Tibial nerve (tissue), 4 donors: ENCODE results near the gene DENND6A. TPM values are rescaled to one million over a fixed set of nuclear protein-coding genes. Genes with fewer than 3 reads are reported as not detected.

Experiments
- DNase-seq, 2 donors: peaks; one replicate each; pipeline ENCODE4 v3.0.0-alpha.2; 2019; ENCODE audit warnings: low spot score in 2 of 2
- H3K27ac ChIP-seq, 4 donors: fragments of 200-600 bp; sonication (generic) in 3 of 4; one replicate each; pipeline ENCODE4 v1.5.1; 2017 to 2019; ENCODE audit warnings: mild to moderate bottlenecking in 1 of 4
- H3K27me3 ChIP-seq, 2 donors: fragments of 200-600 bp; sonication (generic) in 1 of 2; one replicate each; pipeline versions ENCODE4 v1.5.1 to v1.6.0; 2017 to 2019
- H3K36me3 ChIP-seq, 3 donors: fragments of 200-600 bp; sonication (generic); one replicate each; pipeline ENCODE4 v1.5.1; 2018 to 2019
- H3K4me1 ChIP-seq, 4 donors: fragments of 200-600 bp; sonication (generic) in 3 of 4; one replicate each; pipeline ENCODE4 v1.5.1; 2017 to 2019
- H3K4me3 ChIP-seq, 4 donors: fragments of 200-600 bp; sonication (generic) in 3 of 4; one replicate each; pipeline ENCODE4 v1.5.1; 2017 to 2019; ENCODE audit warnings: mild to moderate bottlenecking in 1 of 4, moderate library complexity in 1 of 4
- H3K9me3 ChIP-seq, 4 donors: fragments of 200-600 bp; sonication (generic) in 3 of 4; one replicate each; pipeline ENCODE4 v1.5.1; 2017 to 2019
- EP300 ChIP-seq, 2 donors: sonication (generic); formaldehyde crosslinking; IDR thresholded peaks; one replicate each; pipeline ENCODE4 v1.6.1; 2017; ENCODE audit warnings: antibody characterized with exemption in 2 of 2, mild to moderate bottlenecking in 1 of 2
- POLR2A ChIP-seq, 2 donors: fragments of 450-650 bp; IDR thresholded peaks; one replicate each; pipeline ENCODE4 v1.6.1; 2017; ENCODE audit warnings: antibody characterized with exemption in 2 of 2, mild to moderate bottlenecking in 2 of 2, moderate library complexity in 2 of 2
- WGBS, 2 donors: methylation state at CpG; one replicate each; pipeline ENCODE4 v1.1.5; 2018; 5-methylcytosine and 5-hydroxymethylcytosine counted together
- small RNA-seq: library from RNA; depleted of rRNA; stranded (forward); fragments of <200 nt; gene quantifications from one replicate; pipeline ENCODE3, GENCODE V24; 2016
- total RNA-seq, 4 donors: library from RNA; depleted of rRNA; stranded (reverse); fragments of >200 nt; gene quantifications; one replicate each; pipeline ENCODE4 v1.1.0, GENCODE V29; 2016
- TF ChIP-seq, protein P1 (sequence below), 5 experiments: fragments of 200-600 bp in 3 of 5; fragments of 450-650 bp in 2 of 5; sonication (generic) in 3 of 5; IDR thresholded peaks; one replicate each; pipeline ENCODE4 v1.5.1; 2016 to 2019; ENCODE audit warnings: antibody characterized with exemption in 5 of 5, mild to moderate bottlenecking in 3 of 5, moderate library complexity in 2 of 5

Gene DENND6A
- total RNA-seq, 4 donors from 2014 or later, result 48.0 to 88.1 (median 51.9) TPM

- peaks cover 0 to 27% (median 0%) of the 10 kb centered on the region in 3 donors for H3K36me3 ChIP-seq
- H3K9me3 ChIP-seq, result no peaks in the 10 kb centered on the region
- no peak for DNase-seq
- no peaks in the 10 kb centered on the region for H3K27me3 ChIP-seq
- TF ChIP-seq, protein P1, sequence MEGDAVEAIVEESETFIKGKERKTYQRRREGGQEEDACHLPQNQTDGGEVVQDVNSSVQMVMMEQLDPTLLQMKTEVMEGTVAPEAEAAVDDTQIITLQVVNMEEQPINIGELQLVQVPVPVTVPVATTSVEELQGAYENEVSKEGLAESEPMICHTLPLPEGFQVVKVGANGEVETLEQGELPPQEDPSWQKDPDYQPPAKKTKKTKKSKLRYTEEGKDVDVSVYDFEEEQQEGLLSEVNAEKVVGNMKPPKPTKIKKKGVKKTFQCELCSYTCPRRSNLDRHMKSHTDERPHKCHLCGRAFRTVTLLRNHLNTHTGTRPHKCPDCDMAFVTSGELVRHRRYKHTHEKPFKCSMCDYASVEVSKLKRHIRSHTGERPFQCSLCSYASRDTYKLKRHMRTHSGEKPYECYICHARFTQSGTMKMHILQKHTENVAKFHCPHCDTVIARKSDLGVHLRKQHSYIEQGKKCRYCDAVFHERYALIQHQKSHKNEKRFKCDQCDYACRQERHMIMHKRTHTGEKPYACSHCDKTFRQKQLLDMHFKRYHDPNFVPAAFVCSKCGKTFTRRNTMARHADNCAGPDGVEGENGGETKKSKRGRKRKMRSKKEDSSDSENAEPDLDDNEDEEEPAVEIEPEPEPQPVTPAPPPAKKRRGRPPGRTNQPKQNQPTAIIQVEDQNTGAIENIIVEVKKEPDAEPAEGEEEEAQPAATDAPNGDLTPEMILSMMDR (IDR thresholded peaks at IDR 0.05), result no peak
- TF ChIP-seq EP300 (IDR thresholded peaks at IDR 0.05) (no peak), POLR2A (IDR thresholded peaks at IDR 0.05) (no peak)
- no peak overlapping the region for H3K27ac ChIP-seq
- no peak overlapping the region for H3K4me3 ChIP-seq
- WGBS, 2 donors, result 82 to 84% methylated on average over 2 of the region's 2 CpGs
- peaks cover 0 to 55% (median 2%) of the 10 kb centered on the region in 4 donors for H3K4me1 ChIP-seq
These were observed 109.3 kb downstream of the DENND6A start for GRCh38 chr3:57583544-57583943.

DNA sequence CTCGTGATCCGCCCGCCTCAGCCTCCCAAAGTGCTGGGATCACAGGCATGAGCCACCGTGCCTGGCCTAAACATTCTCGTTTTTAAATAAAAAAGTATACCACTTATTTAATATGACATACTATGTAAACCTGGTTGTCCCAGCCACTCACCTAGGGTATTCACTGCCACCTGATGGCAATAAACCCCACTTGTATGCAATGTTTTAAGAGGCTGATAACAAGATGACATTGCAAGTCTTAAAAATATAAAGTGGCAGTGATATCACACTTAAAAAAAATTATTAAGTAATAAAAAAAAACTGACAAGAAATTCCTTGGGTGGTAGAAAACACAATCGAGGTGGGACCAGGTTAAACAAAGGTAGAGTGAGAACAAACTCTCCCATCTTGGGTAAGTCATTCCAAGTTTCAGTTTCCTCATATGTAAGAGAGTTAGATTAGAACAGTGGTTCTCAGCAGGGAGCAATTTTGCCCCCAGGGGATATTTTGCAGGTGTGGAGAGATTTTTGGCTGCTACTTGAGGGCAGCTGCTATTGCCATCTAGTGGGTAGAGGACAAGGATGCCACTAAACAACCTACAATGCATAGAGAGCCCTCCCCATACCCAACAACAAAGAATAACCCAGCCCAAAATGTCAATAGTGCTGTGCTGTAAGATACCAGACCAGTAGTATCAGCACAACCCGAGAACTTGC, 110.3 kb downstream of the DENND6A start:
- Histone ChIP-seq H3K27me3 (no peaks in the 10 kb centered on the region), H3K4me3 (no peak overlapping the region), H3K4me1 (peaks cover 0 to 54% (median under 1%) of the 10 kb centered on the region in 4 donors), H3K9me3 (no peaks in the 10 kb centered on the region), H3K27ac (no peak overlapping the region), H3K36me3 (peaks cover 0 to 37% (median 0%) of the 10 kb centered on the region in 3 donors)
- no peak for DNase-seq
- TF ChIP-seq EP300 (IDR thresholded peaks at IDR 0.05) (no peak), POLR2A (IDR thresholded peaks at IDR 0.05) (no peak)
- TF ChIP-seq, protein P1 (IDR thresholded peaks at IDR 0.05), result no peak
- 90 to 98% methylated on average over 7 of the region's 7 CpGs for WGBS, 2 donors

- no peak for DNase-seq
- 91% methylated on average over 9 of the region's 9 CpGs for WGBS, 2 donors
- H3K27ac ChIP-seq, result no peak overlapping the region
- H3K27me3 ChIP-seq, result no peaks in the 10 kb centered on the region
- TF ChIP-seq, protein P1 (IDR thresholded peaks at IDR 0.05), result no peak
- no peak for TF ChIP-seq POLR2A (IDR thresholded peaks at IDR 0.05)
- TF ChIP-seq EP300 (IDR thresholded peaks at IDR 0.05), result no peak
- no peaks in the 10 kb centered on the region for H3K9me3 ChIP-seq
- H3K36me3 ChIP-seq, result peaks cover 2 to 62% (median 17%) of the 10 kb centered on the region in 3 donors
- H3K4me3 ChIP-seq, result no peak overlapping the region
- H3K4me1 ChIP-seq, result peaks cover 0 to 37% (median 9%) of the 10 kb centered on the region in 4 donors
These were observed 115.1 kb downstream of the DENND6A start for GRCh38 chr3:57577801-57578200.

DNA sequence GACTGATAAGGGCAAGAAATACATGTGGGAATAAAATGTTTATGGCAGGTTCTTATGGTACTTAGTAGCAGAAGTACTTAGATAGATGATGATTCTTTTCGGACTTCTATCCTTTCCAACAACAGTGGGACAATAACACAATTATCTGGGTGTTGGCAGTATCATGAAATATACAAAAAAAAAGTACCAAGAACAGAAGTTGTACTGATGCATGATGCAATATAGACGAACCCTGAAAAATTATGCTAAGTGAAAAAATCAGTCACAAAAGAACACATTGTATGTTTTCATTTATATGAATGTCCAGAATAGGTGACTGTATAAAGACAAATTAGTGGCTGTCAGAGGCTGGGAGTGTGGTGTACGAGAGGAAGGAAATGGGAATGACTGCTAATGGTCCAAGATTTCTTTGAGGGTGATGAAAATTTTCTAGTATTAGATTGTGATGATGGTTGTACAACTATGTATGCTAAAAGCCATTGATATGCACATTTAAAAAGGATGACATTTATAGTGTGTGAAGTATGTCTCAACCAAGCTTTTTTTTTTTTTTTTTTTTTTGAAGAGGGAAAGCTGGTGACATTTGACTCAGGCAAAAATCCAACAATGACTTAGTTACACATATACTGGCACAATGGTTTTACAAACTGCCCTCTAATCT, 116.8 kb downstream of the DENND6A start:
- H3K27me3 ChIP-seq, result no peaks in the 10 kb centered on the region
- DNase-seq, result no peak
- H3K9me3 ChIP-seq, result no peaks in the 10 kb centered on the region
- WGBS, 2 donors, result 45 to 50% methylated on average over 3 of the region's 3 CpGs
- peaks cover 0 to 34% (median 9%) of the 10 kb centered on the region in 4 donors for H3K4me1 ChIP-seq
- no peak for TF ChIP-seq POLR2A (IDR thresholded peaks at IDR 0.05)
- TF ChIP-seq, protein P1 (IDR thresholded peaks at IDR 0.05), result no peak
- TF ChIP-seq EP300 (IDR thresholded peaks at IDR 0.05), result no peak
- peak overlapping the region in 1 of 4 donors; percentile 80 for H3K27ac ChIP-seq
- peaks cover 2 to 60% (median 17%) of the 10 kb centered on the region in 3 donors for H3K36me3 ChIP-seq
- no peak overlapping the region for H3K4me3 ChIP-seq

Small RNA genes within 50 kb of the gene (small RNA-seq; reads per million reads assigned to genes)
- gene RNU6ATAC26P, result not detected

Other genes with a start within 250 kb of the DENND6A start
- 1 to 10 TPM in 1 of 4 donors, under 1 TPM in 3; under 0.01 to 1.1 (median 0.15) TPM for gene DNAH12, start 148.7 kb downstream of the DENND6A start, total RNA-seq
- 10 to 100 TPM; 10.5 to 20.1 (median 16.9) TPM for gene PDE12, start 136.8 kb downstream of the DENND6A start, total RNA-seq
- 10 to 100 TPM; 53.7 to 96.9 (median 83.9) TPM for gene ARF4, start 95.7 kb downstream of the DENND6A start, total RNA-seq
- gene SLMAP, start 63.2 kb upstream of the DENND6A start, total RNA-seq, result 100 to 1,000 TPM in 1 of 4 donors, 10 to 100 TPM in 3; 66.6 to 101 (median 87.4) TPM